A549 (cell line): ENCODE results near the gene PAM16. TPM values are rescaled to one million over a fixed set of nuclear protein-coding genes. Genes with fewer than 3 reads are reported as not detected.

Source experiments
- ATAC-seq, 2 experiments: fragments of 200-7000 bp in 1 of 2; fragments of >200 bp in 1 of 2; cut with Nextera tagmentation in 1 of 2; cut with Tn5 transposase in 1 of 2; 3 replicates each; pipeline versions ENCODE4 v1.8.0 to v1.9.1; 2018 to 2020; ENCODE audit warnings: mild to moderate bottlenecking in 1 of 2, moderate library complexity in 1 of 2
- CTCF ChIA-PET: fragments of 300-600 bp; sonication (Branson Sonifier 250); formaldehyde crosslinking; extraction: SDS; loops from one replicate; lab custom pipeline; 2021; ENCODE audit warnings: antibody characterized with exemption, inconsistent platforms; lab: Yijun Ruan, JAX
- POLR2A ChIA-PET: fragments of 350-600 bp; formaldehyde crosslinking; extraction: SDS; loops from one replicate; lab custom pipeline; 2021; ENCODE audit warnings: antibody characterized with exemption, inconsistent platforms; lab: Yijun Ruan, JAX
- DNase-seq, 2 experiments: peaks; one replicate each; pipeline versions ENCODE4 v3.0.0 to v3.0.0-alpha.2; 2011 to 2016; ENCODE audit warnings: low read depth in 1 of 2, low spot score in 1 of 2
- FAIRE-seq: peaks from 2 replicates; lab custom pipeline; 2011; peaks lifted over from hg19 to GRCh38; lab: Jason Lieb, UNC
- H3K27ac ChIP-seq, 2 experiments: fragments of >200 bp; sonication (Bioruptor Twin); formaldehyde crosslinking; 3 replicates each; pipeline ENCODE4 v1.5.1; 2016 to 2017
- H3K4me1 ChIP-seq: fragments of >200 bp; sonication (Bioruptor Twin); formaldehyde crosslinking; 3 replicates; pipeline ENCODE4 v1.6.1; 2016
- H3K4me2 ChIP-seq: fragments of >200 bp; sonication (Bioruptor Twin); formaldehyde crosslinking; 3 replicates; pipeline ENCODE4 v1.6.1; 2016
- H3K4me3 ChIP-seq: fragments of >200 bp; sonication (Bioruptor Twin); formaldehyde crosslinking; 3 replicates; pipeline ENCODE4 v1.5.1; 2016
- H3K9me3 ChIP-seq: fragments of >200 bp; sonication (Bioruptor Twin); formaldehyde crosslinking; 3 replicates; pipeline ENCODE4 v1.6.1; 2016
- CBX8 ChIP-seq: fragments of 200-600 bp; sonication (generic); IDR thresholded peaks from 2 replicates; pipeline ENCODE4 v1.6.1; 2016
- CHD4 ChIP-seq: fragments of 200-600 bp; sonication (generic); IDR thresholded peaks from 2 replicates; pipeline ENCODE4 v1.6.1; 2016; ENCODE audit warnings: antibody characterized with exemption, mild to moderate bottlenecking, borderline replicate concordance
- E2F6 ChIP-seq: IDR thresholded peaks from 2 replicates; pipeline ENCODE4 v1.6.1; 2012; ENCODE audit warnings: low read depth, borderline replicate concordance
- EP300 ChIP-seq, 2 experiments: fragments of >200 bp; sonication (Bioruptor Twin); formaldehyde crosslinking; IDR thresholded peaks; 2 replicates in 1 of 2; 3 replicates in 1 of 2; pipeline ENCODE4 v1.6.1; 2016 to 2017
- FOSL2 ChIP-seq, 2 experiments: fragments of 450-650 bp in 1 of 2; fragments of >200 bp in 1 of 2; sonication (Bioruptor Twin) in 1 of 2; formaldehyde crosslinking; IDR thresholded peaks; 2 replicates each; pipeline versions ENCODE4 v1.5.0 to v1.6.1; 2016 to 2020; ENCODE audit warnings: mild to moderate bottlenecking in 1 of 2, moderate library complexity in 1 of 2
- HDAC2 ChIP-seq: fragments of 200-600 bp; sonication (generic); IDR thresholded peaks from 2 replicates; pipeline ENCODE4 v1.6.1; 2016
- HOXB5 ChIP-seq: fragments of 250-450 bp; sonication (Bioruptor Pico); IDR thresholded peaks from 2 replicates; pipeline ENCODE4 v1.5.0; 2020; ENCODE audit warnings: mild to moderate bottlenecking, moderate library complexity
- JUNB ChIP-seq: fragments of >200 bp; sonication (Bioruptor Twin); formaldehyde crosslinking; IDR thresholded peaks from 2 replicates; pipeline ENCODE4 v1.6.1; 2016
- KDM1A ChIP-seq: fragments of 200-600 bp; sonication (generic); IDR thresholded peaks from 2 replicates; pipeline ENCODE4 v1.6.1; 2016; ENCODE audit warnings: low read depth, mild to moderate bottlenecking
- MAFK ChIP-seq: fragments of 450-650 bp; IDR thresholded peaks from 2 replicates; pipeline ENCODE4 v1.6.1; 2014; ENCODE audit not compliant: partially characterized antibody
- MAX ChIP-seq: IDR thresholded peaks from 2 replicates; pipeline ENCODE4 v1.6.1; 2012
- MYC ChIP-seq: IDR thresholded peaks from 2 replicates; pipeline ENCODE4 v1.6.1; 2012; ENCODE audit warnings: mild to moderate bottlenecking, inconsistent platforms, low read length, improper control_type of control experiment, borderline replicate concordance
- POLR2AphosphoS2 ChIP-seq: conservative IDR thresholded peaks from 2 replicates; pipeline ENCODE4 v1.6.1; 2012; ENCODE audit warnings: low read length, improper control_type of control experiment, inconsistent platforms
- RARB ChIP-seq: fragments of 250-450 bp; sonication (Bioruptor Pico); IDR thresholded peaks from 2 replicates; pipeline ENCODE4 v1.8.0; 2021; ENCODE audit warnings: mild to moderate bottlenecking, moderate library complexity
- REST ChIP-seq: fragments of 200-600 bp; sonication (generic); IDR thresholded peaks from 2 replicates; pipeline ENCODE4 v1.6.1; 2016; ENCODE audit warnings: antibody characterized with exemption, mild to moderate bottlenecking, moderate library complexity
- RNF2 ChIP-seq: fragments of 200-600 bp; sonication (generic); IDR thresholded peaks from 2 replicates; pipeline ENCODE4 v1.6.1; 2016; ENCODE audit warnings: low read depth, mild to moderate bottlenecking, antibody characterized with exemption, moderate library complexity, borderline replicate concordance
- TFCP2L1 ChIP-seq: fragments of 250-450 bp; sonication (Bioruptor Pico); IDR thresholded peaks from 2 replicates; pipeline ENCODE4 v1.5.0; 2021; ENCODE audit warnings: mild to moderate bottlenecking
- TP53 ChIP-seq: fragments of 250-450 bp; sonication (Bioruptor Pico); IDR thresholded peaks from 2 replicates; pipeline ENCODE4 v1.5.0; 2021; ENCODE audit warnings: mild to moderate bottlenecking, moderate library complexity
- USF2 ChIP-seq: fragments of 450-650 bp; IDR thresholded peaks from 2 replicates; pipeline ENCODE4 v1.6.1; 2014; ENCODE audit warnings: antibody characterized with exemption
- WGBS: methylation state at CpG from one replicate; pipeline ENCODE4 v1.1.6; 2017; ENCODE audit errors: missing lambda C conversion rate; 5-methylcytosine and 5-hydroxymethylcytosine counted together
- polyA plus RNA-seq, 4 experiments: library from polyadenylated mRNA; depleted of rRNA in 3 of 4; stranded (reverse); fragments of >200 nt; fragmentation: RNase III in 1 of 4; extraction: RNeasy Plus Mini Kit Qiagen cat#74134 plus additional on column Dnase treatment in 1 of 4; gene quantifications; 2 replicates in 3 of 4; 3 replicates in 1 of 4; pipeline ENCODE4 v1.2.3, GENCODE V29; 2011 to 2017
- TF ChIP-seq, protein P1 (sequence below): fragments of >200 bp; sonication (Bioruptor Twin); formaldehyde crosslinking; IDR thresholded peaks from 2 replicates; pipeline ENCODE4 v1.6.1; 2016
- TF ChIP-seq, protein P2 (sequence below): fragments of 150-350 bp; IDR thresholded peaks from 2 replicates; pipeline ENCODE4 v1.6.1; 2014; ENCODE audit warnings: low read depth, mild to moderate bottlenecking, low read length
- TF ChIP-seq, protein P3 (sequence below): IDR thresholded peaks from 2 replicates; pipeline ENCODE4 v1.6.1; 2012
- TF ChIP-seq, protein P4 (sequence below): fragments of >200 bp; sonication (Bioruptor Twin); formaldehyde crosslinking; IDR thresholded peaks from 3 replicates; pipeline ENCODE4 v1.5.1; 2016

Gene PAM16
- polyA plus RNA-seq, 2 of the 4 experiments (the other 2 are of a cell fraction) = 55.1 to 59.1 TPM

GRCh38 chr16:4314532-4315185 is 36.5 kb downstream of the PAM16 start:
- ChIA-PET CTCF (interaction anchor here (0.7 to 20.1 kb wide), 10 partner anchors 10 to 102 kb away, joined by 3 to 423 read pairs (median 6); partner anchors contain the start of genes CORO7 and TFAP4), POLR2A (interaction anchor here (0.6 to 1.9 kb wide), 5 partner anchors 10 to 41 kb away, joined by 3 to 11 read pairs (median 7); partner anchors contain the start of gene TFAP4)
- 4% methylated on average over 32 of the region's 33 CpGs for whole genome bisulfite sequencing
- Histone ChIP-seq H3K4me3 (peak overlapping the region; percentile 87), H3K4me2 (peak overlapping the region; percentile 93), H3K27ac (peak overlapping the region; percentile 96), H3K9me3 (no peaks in the 10 kb centered on the region), H3K4me1 (peaks cover 51% of the 10 kb centered on the region)
- ATAC-seq (peak; percentile 20 to 51), DNase-seq (peak; percentile 77 to 94), FAIRE-seq (peak; percentile 76)
- TF ChIP-seq TFCP2L1 (CRISPR knock-in tag) (0 out of 2 replicates have a peak, but pooled peaks have one; percentile 7), MAX (peak; percentile 98), HDAC2 (peak; percentile 17; the same call in 1 of the 2 replicates), KDM1A (no peak), USF2 (peak; percentile 62; the same call in 1 of the 2 replicates), CHD4 (peak; percentile 99), MYC (peak; percentile 41; the same call in 1 of the 2 replicates), RARB (CRISPR knock-in tag) (no peak), E2F6 (peak; percentile 97)

GRCh38 chr16:4313563-4314531 is 37.3 kb downstream of the PAM16 start:
- DNase-seq (peak; percentile 95 to 97), ATAC-seq (peak; percentile 46 to 73), FAIRE-seq (no peak)
- 11% methylated on average over 42 of the region's 43 CpGs for WGBS
- no peaks in the 10 kb centered on the region for H3K9me3 ChIP-seq
- H3K4me2 ChIP-seq = peak overlapping the region; percentile 93
- H3K4me1 ChIP-seq = peaks cover 49% of the 10 kb centered on the region
- peak overlapping the region; percentile 96 for H3K27ac ChIP-seq
- POLR2A ChIA-PET = interaction anchor here (1.2 to 1.9 kb wide), 3 partner anchors 10 to 40 kb away, joined by 7 to 11 read pairs (median 7); partner anchors contain the start of gene TFAP4
- H3K4me3 ChIP-seq = no peak overlapping the region
- CTCF ChIA-PET = interaction anchor here (1.0 to 20.1 kb wide), 8 partner anchors 9 to 53 kb away, joined by 4 to 423 read pairs (median 16); no protein-coding TSS in a partner anchor
- no peak for TF ChIP-seq REST
- no peak for TF ChIP-seq RNF2
- TF ChIP-seq TP53 (CRISPR knock-in tag) = no peak
- TF ChIP-seq, protein P1, sequence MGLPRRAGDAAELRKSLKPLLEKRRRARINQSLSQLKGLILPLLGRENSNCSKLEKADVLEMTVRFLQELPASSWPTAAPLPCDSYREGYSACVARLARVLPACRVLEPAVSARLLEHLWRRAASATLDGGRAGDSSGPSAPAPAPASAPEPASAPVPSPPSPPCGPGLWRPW = no peak
- TF ChIP-seq, protein P2, sequence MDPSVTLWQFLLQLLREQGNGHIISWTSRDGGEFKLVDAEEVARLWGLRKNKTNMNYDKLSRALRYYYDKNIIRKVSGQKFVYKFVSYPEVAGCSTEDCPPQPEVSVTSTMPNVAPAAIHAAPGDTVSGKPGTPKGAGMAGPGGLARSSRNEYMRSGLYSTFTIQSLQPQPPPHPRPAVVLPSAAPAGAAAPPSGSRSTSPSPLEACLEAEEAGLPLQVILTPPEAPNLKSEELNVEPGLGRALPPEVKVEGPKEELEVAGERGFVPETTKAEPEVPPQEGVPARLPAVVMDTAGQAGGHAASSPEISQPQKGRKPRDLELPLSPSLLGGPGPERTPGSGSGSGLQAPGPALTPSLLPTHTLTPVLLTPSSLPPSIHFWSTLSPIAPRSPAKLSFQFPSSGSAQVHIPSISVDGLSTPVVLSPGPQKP = no peak
- no peak for TF ChIP-seq TFCP2L1 (CRISPR knock-in tag)
- no peak for TF ChIP-seq MAFK
- TF ChIP-seq JUNB = no peak
- TF ChIP-seq, protein P3, sequence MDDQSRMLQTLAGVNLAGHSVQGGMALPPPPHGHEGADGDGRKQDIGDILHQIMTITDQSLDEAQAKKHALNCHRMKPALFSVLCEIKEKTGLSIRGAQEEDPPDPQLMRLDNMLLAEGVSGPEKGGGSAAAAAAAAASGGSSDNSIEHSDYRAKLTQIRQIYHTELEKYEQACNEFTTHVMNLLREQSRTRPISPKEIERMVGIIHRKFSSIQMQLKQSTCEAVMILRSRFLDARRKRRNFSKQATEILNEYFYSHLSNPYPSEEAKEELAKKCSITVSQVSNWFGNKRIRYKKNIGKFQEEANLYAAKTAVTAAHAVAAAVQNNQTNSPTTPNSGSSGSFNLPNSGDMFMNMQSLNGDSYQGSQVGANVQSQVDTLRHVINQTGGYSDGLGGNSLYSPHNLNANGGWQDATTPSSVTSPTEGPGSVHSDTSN = no peak
- no peak for TF ChIP-seq FOSL2 (IDR thresholded peaks at IDR 0.05)
- no peak for TF ChIP-seq FOSL2 (CRISPR knock-in tag; IDR thresholded peaks at IDR 0.05)
- TF ChIP-seq CBX8 = no peak
- TF ChIP-seq EP300 (IDR thresholded peaks at IDR 0.05) = no peak
- TF ChIP-seq, protein P4, sequence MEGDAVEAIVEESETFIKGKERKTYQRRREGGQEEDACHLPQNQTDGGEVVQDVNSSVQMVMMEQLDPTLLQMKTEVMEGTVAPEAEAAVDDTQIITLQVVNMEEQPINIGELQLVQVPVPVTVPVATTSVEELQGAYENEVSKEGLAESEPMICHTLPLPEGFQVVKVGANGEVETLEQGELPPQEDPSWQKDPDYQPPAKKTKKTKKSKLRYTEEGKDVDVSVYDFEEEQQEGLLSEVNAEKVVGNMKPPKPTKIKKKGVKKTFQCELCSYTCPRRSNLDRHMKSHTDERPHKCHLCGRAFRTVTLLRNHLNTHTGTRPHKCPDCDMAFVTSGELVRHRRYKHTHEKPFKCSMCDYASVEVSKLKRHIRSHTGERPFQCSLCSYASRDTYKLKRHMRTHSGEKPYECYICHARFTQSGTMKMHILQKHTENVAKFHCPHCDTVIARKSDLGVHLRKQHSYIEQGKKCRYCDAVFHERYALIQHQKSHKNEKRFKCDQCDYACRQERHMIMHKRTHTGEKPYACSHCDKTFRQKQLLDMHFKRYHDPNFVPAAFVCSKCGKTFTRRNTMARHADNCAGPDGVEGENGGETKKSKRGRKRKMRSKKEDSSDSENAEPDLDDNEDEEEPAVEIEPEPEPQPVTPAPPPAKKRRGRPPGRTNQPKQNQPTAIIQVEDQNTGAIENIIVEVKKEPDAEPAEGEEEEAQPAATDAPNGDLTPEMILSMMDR = peak; percentile 91
- no peak for TF ChIP-seq POLR2AphosphoS2
- TF ChIP-seq HOXB5 (CRISPR knock-in tag) = no peak
